Sigmoid colon (tissue), 4 donors: Measurements from ENCODE around the gene LHFPL2.

Source experiments
- EP300 ChIP-seq, 4 donors: sonication (generic); formaldehyde crosslinking; IDR thresholded peaks; one replicate each; pipeline ENCODE4 v1.6.1; 2017; ENCODE audit warnings: antibody characterized with exemption in 4 of 4
- POLR2A ChIP-seq, 2 donors: fragments of 450-650 bp; IDR thresholded peaks; one replicate each; pipeline ENCODE4 v1.6.1; 2016; ENCODE audit warnings: antibody characterized with exemption in 2 of 2, mild to moderate bottlenecking in 2 of 2, moderate library complexity in 2 of 2

GRCh38 chr5:78574131-78574673, 74.4 kb downstream of the LHFPL2 start:
- TF ChIP-seq POLR2A (IDR thresholded peaks at IDR 0.05): no peak
- TF ChIP-seq EP300 (IDR thresholded peaks at IDR 0.05): no peak
